Hepatocyte (in vitro differentiated cells): ENCODE results near the gene H2AZ2.

ENCODE experiments used
- EZH2 ChIP-seq: fragments of 200-600 bp; sonication (generic); IDR thresholded peaks from 2 replicates; pipeline ENCODE4 v1.6.1; 2016; ENCODE audit warnings: antibody characterized with exemption, mild to moderate bottlenecking, borderline replicate concordance
- EZH2phosphoT487 ChIP-seq: fragments of 200-600 bp; sonication (generic); IDR thresholded peaks from one replicate; pipeline ENCODE4 v1.6.1; 2018; ENCODE audit warnings: antibody characterized with exemption, mild to moderate bottlenecking, low read depth, moderate library complexity; ENCODE audit not compliant: unreplicated experiment, severe bottlenecking
- TF ChIP-seq, protein P1 (sequence below): fragments of 200-600 bp; sonication (generic); IDR thresholded peaks from 2 replicates; pipeline ENCODE4 v1.5.1; 2016; ENCODE audit warnings: antibody characterized with exemption, mild to moderate bottlenecking; ENCODE audit not compliant: poor library complexity

DNA sequence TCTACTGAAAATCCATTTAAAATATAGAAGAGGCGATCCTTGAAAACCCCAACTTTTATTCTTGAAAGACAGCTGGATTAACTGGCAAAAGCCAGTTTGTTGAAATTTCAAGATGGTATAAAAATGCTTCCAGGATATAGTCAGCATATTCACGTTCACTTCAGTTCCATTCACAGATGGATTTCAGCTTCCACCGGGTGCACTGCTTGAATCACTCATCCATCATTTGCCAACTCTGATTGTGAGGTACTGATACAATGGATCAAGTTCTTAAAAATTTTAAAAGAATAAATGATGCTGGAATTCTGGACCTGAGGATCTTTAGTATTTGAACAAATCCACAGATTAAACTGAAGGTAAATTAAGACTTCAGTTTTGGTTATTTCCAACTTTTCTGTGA is 35.0 kb upstream of the H2AZ2 start:
- TF ChIP-seq, protein P1, sequence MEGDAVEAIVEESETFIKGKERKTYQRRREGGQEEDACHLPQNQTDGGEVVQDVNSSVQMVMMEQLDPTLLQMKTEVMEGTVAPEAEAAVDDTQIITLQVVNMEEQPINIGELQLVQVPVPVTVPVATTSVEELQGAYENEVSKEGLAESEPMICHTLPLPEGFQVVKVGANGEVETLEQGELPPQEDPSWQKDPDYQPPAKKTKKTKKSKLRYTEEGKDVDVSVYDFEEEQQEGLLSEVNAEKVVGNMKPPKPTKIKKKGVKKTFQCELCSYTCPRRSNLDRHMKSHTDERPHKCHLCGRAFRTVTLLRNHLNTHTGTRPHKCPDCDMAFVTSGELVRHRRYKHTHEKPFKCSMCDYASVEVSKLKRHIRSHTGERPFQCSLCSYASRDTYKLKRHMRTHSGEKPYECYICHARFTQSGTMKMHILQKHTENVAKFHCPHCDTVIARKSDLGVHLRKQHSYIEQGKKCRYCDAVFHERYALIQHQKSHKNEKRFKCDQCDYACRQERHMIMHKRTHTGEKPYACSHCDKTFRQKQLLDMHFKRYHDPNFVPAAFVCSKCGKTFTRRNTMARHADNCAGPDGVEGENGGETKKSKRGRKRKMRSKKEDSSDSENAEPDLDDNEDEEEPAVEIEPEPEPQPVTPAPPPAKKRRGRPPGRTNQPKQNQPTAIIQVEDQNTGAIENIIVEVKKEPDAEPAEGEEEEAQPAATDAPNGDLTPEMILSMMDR = no peak
- TF ChIP-seq EZH2 (no peak), EZH2phosphoT487 (no peak)
